ENCODE data around the gene TRIM17. TPM values are rescaled to one million over a fixed set of nuclear protein-coding genes. Genes with fewer than 3 reads are reported as not detected.

TRIM17 gene
- total and polyA plus RNA-seq, 9 donors, result 0.27 to 1.0 (median 0.57) TPM

- Histone ChIP-seq H3K4me3 (ENCODE audit: low read length) (no peak overlapping the region), H3K27me3 (ENCODE audit: control insufficient read depth, insufficient read depth, low read length) (peaks cover 45% of the 10 kb centered on the region), H3K9me3 (replicated peaks; ENCODE audit: control insufficient read depth, low read depth, low read length) (no peaks in the 10 kb centered on the region), H3K4me1 (ENCODE audit: control insufficient read depth, insufficient read depth, low read length) (peaks cover 23% of the 10 kb centered on the region), H3K27ac (ENCODE audit: low read length) (no peak overlapping the region), H3K36me3 (ENCODE audit: control insufficient read depth, insufficient read depth, low read length) (no peaks in the 10 kb centered on the region)
- DNase-seq, result no peak
- WGBS (ENCODE audit: insufficient coverage), result 65% methylated on average over 4 of the region's 7 CpGs
Measured at GRCh38 chr1:228417483-228418203, 982 bp upstream of the TRIM17 start.

GRCh38 chr1:228417061-228417460 is 400 bp upstream of the TRIM17 start:
- Histone ChIP-seq H3K36me3 (ENCODE audit: control insufficient read depth, insufficient read depth, low read length) (no peaks in the 10 kb centered on the region), H3K27ac (ENCODE audit: low read length) (no peak overlapping the region), H3K27me3 (ENCODE audit: control insufficient read depth, insufficient read depth, low read length) (peaks cover 45% of the 10 kb centered on the region), H3K4me3 (ENCODE audit: low read length) (no peak overlapping the region), H3K9me3 (replicated peaks; ENCODE audit: control insufficient read depth, low read depth, low read length) (no peaks in the 10 kb centered on the region), H3K4me1 (ENCODE audit: control insufficient read depth, insufficient read depth, low read length) (peaks cover 23% of the 10 kb centered on the region)
- DNase-seq, result no peak
- 12% methylated on average over 11 of the region's 12 CpGs for WGBS (ENCODE audit: insufficient coverage)

GRCh38 chr1:228415853-228416216 is 826 bp downstream of the TRIM17 start:
- H3K27me3 ChIP-seq (ENCODE audit: control insufficient read depth, insufficient read depth, low read length), result peaks cover 45% of the 10 kb centered on the region

GRCh38 chr1:228415221-228415620 is 1.4 kb downstream of the TRIM17 start:
- Histone ChIP-seq H3K27ac (ENCODE audit: low read length) (no peak overlapping the region), H3K36me3 (ENCODE audit: control insufficient read depth, insufficient read depth, low read length) (peaks cover 5% of the 10 kb centered on the region), H3K4me3 (ENCODE audit: low read length) (no peak overlapping the region), H3K9me3 (replicated peaks; ENCODE audit: control insufficient read depth, low read depth, low read length) (no peaks in the 10 kb centered on the region), H3K27me3 (ENCODE audit: control insufficient read depth, insufficient read depth, low read length) (peaks cover 45% of the 10 kb centered on the region), H3K4me1 (ENCODE audit: control insufficient read depth, insufficient read depth, low read length) (peaks cover 23% of the 10 kb centered on the region)
- DNase-seq, result peak; percentile 45
- WGBS (ENCODE audit: insufficient coverage), result 17% methylated on average over 6 of the region's 7 CpGs

More at GRCh38 chr1:228415853-228416216, 826 bp downstream of the TRIM17 start:
- no peaks in the 10 kb centered on the region for H3K9me3 ChIP-seq (replicated peaks; ENCODE audit: control insufficient read depth, low read depth, low read length)
- peak overlapping the region; percentile 30 for H3K4me3 ChIP-seq (ENCODE audit: low read length)
- peaks cover 23% of the 10 kb centered on the region for H3K4me1 ChIP-seq (ENCODE audit: control insufficient read depth, insufficient read depth, low read length)
- DNase-seq, result no peak
- 10% methylated on average over 23 of the region's 23 CpGs for WGBS (ENCODE audit: insufficient coverage)
- H3K27ac ChIP-seq (ENCODE audit: low read length), result no peak overlapping the region
- H3K36me3 ChIP-seq (ENCODE audit: control insufficient read depth, insufficient read depth, low read length), result no peaks in the 10 kb centered on the region

- WGBS (ENCODE audit: insufficient coverage), result 66% methylated on average over 18 of the region's 25 CpGs
- H3K9me3 ChIP-seq (replicated peaks; ENCODE audit: control insufficient read depth, low read depth, low read length), result no peaks in the 10 kb centered on the region
- no peak overlapping the region for H3K4me3 ChIP-seq (ENCODE audit: low read length)
- H3K36me3 ChIP-seq (ENCODE audit: control insufficient read depth, insufficient read depth, low read length), result peaks cover 6% of the 10 kb centered on the region
- H3K4me1 ChIP-seq (ENCODE audit: control insufficient read depth, insufficient read depth, low read length), result peaks cover 23% of the 10 kb centered on the region
- no peak for DNase-seq
- H3K27ac ChIP-seq (ENCODE audit: low read length), result no peak overlapping the region
- H3K27me3 ChIP-seq (ENCODE audit: control insufficient read depth, insufficient read depth, low read length), result peaks cover 45% of the 10 kb centered on the region
Measured at GRCh38 chr1:228414511-228415211, 2.0 kb downstream of the TRIM17 start.

- H3K9me3 ChIP-seq (replicated peaks; ENCODE audit: control insufficient read depth, low read depth, low read length), result no peaks in the 10 kb centered on the region
- no peak overlapping the region for H3K4me3 ChIP-seq (ENCODE audit: low read length)
- H3K36me3 ChIP-seq (ENCODE audit: control insufficient read depth, insufficient read depth, low read length), result peaks cover 6% of the 10 kb centered on the region
- peaks cover 41% of the 10 kb centered on the region for H3K27me3 ChIP-seq (ENCODE audit: control insufficient read depth, insufficient read depth, low read length)
- H3K4me1 ChIP-seq (ENCODE audit: control insufficient read depth, insufficient read depth, low read length), result peaks cover 23% of the 10 kb centered on the region
- WGBS (ENCODE audit: insufficient coverage), result 90% methylated on average over 7 of the region's 10 CpGs
- no peak for DNase-seq
- H3K27ac ChIP-seq (ENCODE audit: low read length), result no peak overlapping the region
Measured at GRCh38 chr1:228413241-228414010, 3.2 kb downstream of the TRIM17 start.

- WGBS (ENCODE audit: insufficient coverage), result 89% methylated on average over 5 of the region's 9 CpGs
- no peak for DNase-seq
- no peak overlapping the region for H3K4me3 ChIP-seq (ENCODE audit: low read length)
- H3K27ac ChIP-seq (ENCODE audit: low read length), result no peak overlapping the region
- peaks cover 6% of the 10 kb centered on the region for H3K36me3 ChIP-seq (ENCODE audit: control insufficient read depth, insufficient read depth, low read length)
- H3K9me3 ChIP-seq (replicated peaks; ENCODE audit: control insufficient read depth, low read depth, low read length), result no peaks in the 10 kb centered on the region
- peaks cover 29% of the 10 kb centered on the region for H3K4me1 ChIP-seq (ENCODE audit: control insufficient read depth, insufficient read depth, low read length)
- peaks cover 25% of the 10 kb centered on the region for H3K27me3 ChIP-seq (ENCODE audit: control insufficient read depth, insufficient read depth, low read length)
Measured at GRCh38 chr1:228411548-228412430, 4.9 kb downstream of the TRIM17 start.

- Histone ChIP-seq H3K4me1 (ENCODE audit: control insufficient read depth, insufficient read depth, low read length) (peaks cover 23% of the 10 kb centered on the region), H3K36me3 (ENCODE audit: control insufficient read depth, insufficient read depth, low read length) (peaks cover 6% of the 10 kb centered on the region), H3K9me3 (replicated peaks; ENCODE audit: control insufficient read depth, low read depth, low read length) (no peaks in the 10 kb centered on the region), H3K27ac (ENCODE audit: low read length) (no peak overlapping the region), H3K4me3 (ENCODE audit: low read length) (no peak overlapping the region), H3K27me3 (ENCODE audit: control insufficient read depth, insufficient read depth, low read length) (peaks cover 18% of the 10 kb centered on the region)
- 94% methylated on average over 3 of the region's 5 CpGs for WGBS (ENCODE audit: insufficient coverage)
- DNase-seq, result no peak
Measured at GRCh38 chr1:228411121-228411520, 5.5 kb downstream of the TRIM17 start.

- H3K27ac ChIP-seq (ENCODE audit: low read length), result no peak overlapping the region
- WGBS (ENCODE audit: insufficient coverage), result 78% methylated on average over 11 of the region's 11 CpGs
- peaks cover 21% of the 10 kb centered on the region for H3K4me1 ChIP-seq (ENCODE audit: control insufficient read depth, insufficient read depth, low read length)
- peaks cover 6% of the 10 kb centered on the region for H3K36me3 ChIP-seq (ENCODE audit: control insufficient read depth, insufficient read depth, low read length)
- DNase-seq, result no peak
- no peak overlapping the region for H3K4me3 ChIP-seq (ENCODE audit: low read length)
- peaks cover 14% of the 10 kb centered on the region for H3K27me3 ChIP-seq (ENCODE audit: control insufficient read depth, insufficient read depth, low read length)
- H3K9me3 ChIP-seq (replicated peaks; ENCODE audit: control insufficient read depth, low read depth, low read length), result no peaks in the 10 kb centered on the region
Measured at GRCh38 chr1:228410671-228411070, 6.0 kb downstream of the TRIM17 start.

Data from muscle of leg (tissue), 11 donors.